HG02763 (cell line): Measurements from ENCODE around the gene RASGRP4.
"Not testable (repeated sequence)": the region's sequence is repeated elsewhere in the genome, so short reads cannot be mapped to it uniquely, and the experiment has no call there.

ENCODE experiments used
- ATAC-seq: cut with Tn5 transposase; IDR thresholded peaks from one replicate; pipeline ENCODE4 v1.9.1; 2021; ENCODE audit warnings: mild to moderate bottlenecking, moderate library complexity; ENCODE audit not compliant: unreplicated experiment

RASGRP4 gene

GRCh38 chr19:38425810-38426466 is at the start of gene RASGRP4:
Gene RASGRP4 (minus strand): TSS chr19:38426219. CDS start chr19:38426091, 128 bp downstream.
- ATAC-seq = no peak

GRCh38 chr19:38475176-38475575 is 49.2 kb upstream of the RASGRP4 start:
- no peak for ATAC-seq

- ATAC-seq = no peak
Measured at GRCh38 chr19:38473201-38473600, 47.2 kb upstream of the RASGRP4 start.

GRCh38 chr19:38472725-38473124 is 46.7 kb upstream of the RASGRP4 start:
- not testable (repeated sequence) for ATAC-seq

- ATAC-seq = no peak
Measured at GRCh38 chr19:38470788-38471480, 44.9 kb upstream of the RASGRP4 start.

GRCh38 chr19:38469151-38469550 is 43.1 kb upstream of the RASGRP4 start:
- no peak for ATAC-seq

GRCh38 chr19:38467541-38468525 is 41.8 kb upstream of the RASGRP4 start:
- ATAC-seq = no peak

GRCh38 chr19:38466050-38466449 is 40.0 kb upstream of the RASGRP4 start:
- ATAC-seq = no peak

GRCh38 chr19:38464421-38465082 is 38.5 kb upstream of the RASGRP4 start:
- no peak for ATAC-seq

- ATAC-seq = no peak
Measured at GRCh38 chr19:38463365-38463764, 37.3 kb upstream of the RASGRP4 start.

GRCh38 chr19:38458991-38459390 is 33.0 kb upstream of the RASGRP4 start:
- ATAC-seq = no peak

GRCh38 chr19:38457690-38458405 is 31.8 kb upstream of the RASGRP4 start:
- ATAC-seq = no peak

GRCh38 chr19:38457202-38457601 is 31.2 kb upstream of the RASGRP4 start:
- no peak for ATAC-seq

- no peak for ATAC-seq
Measured at GRCh38 chr19:38455031-38455430, 29.0 kb upstream of the RASGRP4 start.

- no peak for ATAC-seq
Measured at GRCh38 chr19:38453596-38453995, 27.6 kb upstream of the RASGRP4 start.

GRCh38 chr19:38452430-38453366 is 26.7 kb upstream of the RASGRP4 start:
- no peak for ATAC-seq

- no peak for ATAC-seq
Measured at GRCh38 chr19:38451629-38452028, 25.6 kb upstream of the RASGRP4 start.

GRCh38 chr19:38451036-38451435 is 25.0 kb upstream of the RASGRP4 start:
- no peak for ATAC-seq

- ATAC-seq = no peak
Measured at GRCh38 chr19:38449518-38449917, 23.5 kb upstream of the RASGRP4 start.
